Right ventricle myocardium superior (tissue), 1 donor: Measurements from ENCODE around the gene PCDHGA12. TPM values are rescaled to one million over a fixed set of nuclear protein-coding genes. Genes with fewer than 3 reads are reported as not detected.
"Not testable (repeated sequence)": the region's sequence is repeated elsewhere in the genome, so short reads cannot be mapped to it uniquely, and the experiment has no call there.

ENCODE experiments used
- ATAC-seq: fragments of 200-7000 bp; cut with Tn5 transposase; one replicate; pipeline ENCODE4 v1.9.1; 2020; ENCODE audit warnings: mild to moderate bottlenecking; ENCODE audit not compliant: poor library complexity
- DNase-seq: peaks from one replicate; pipeline ENCODE4 v3.0.0-alpha.2; 2020
- intact Hi-C: fragments of 100-400 bp; cut with DNase I; formaldehyde crosslinking; loops from one replicate; pipeline ENCODE4 v1.11.2; 2022
- total RNA-seq: library from RNA; stranded (reverse); fragmentation: NEBNext Ultra II Directional; extraction: Animal tissue kit (Norgen Biotek cat#: 25700); gene quantifications from one replicate; pipeline ENCODE4 v1.2.1, GENCODE V29; 2021
- donor health status: DM: no; HTN: yes; CAD: no; lungs with severe emphysema.

The PCDHGA12 gene
- total RNA-seq, 1 donor from 2014 or later, result 4.9 TPM

GRCh38 chr5:141431286-141431685, 979 bp downstream of the PCDHGA12 start:
- peak; percentile 38 for ATAC-seq
- intact Hi-C loops, result no loop called here

GRCh38 chr5:141432308-141432707, 2.0 kb downstream of the PCDHGA12 start:
- DNase-seq, intact Hi-C loops, ATAC-seq: not testable (repeated sequence)

More at GRCh38 chr5:141431286-141431685, 979 bp downstream of the PCDHGA12 start:
- DNase-seq, result no peak

- DNase-seq, ATAC-seq, intact Hi-C loops: not testable (repeated sequence)
Observed at GRCh38 chr5:141432726-141433125, 2.4 kb downstream of the PCDHGA12 start.

- DNase-seq (no peak), ATAC-seq (no peak)
- intact Hi-C loops, result no loop called here
Observed at GRCh38 chr5:141434006-141434405, 3.7 kb downstream of the PCDHGA12 start.

- no peak for ATAC-seq
- intact Hi-C loops, result no loop called here
- DNase-seq, result no peak
Observed at GRCh38 chr5:141437221-141437620, 6.9 kb downstream of the PCDHGA12 start.

GRCh38 chr5:141439411-141440141, 9.3 kb downstream of the PCDHGA12 start:
- no peak for DNase-seq
- peak; percentile 50 for ATAC-seq
- intact Hi-C loops, result no loop called here

- intact Hi-C loops, result no loop called here
- no peak for ATAC-seq
- DNase-seq, result no peak
Observed at GRCh38 chr5:141440341-141440740, 10.0 kb downstream of the PCDHGA12 start.

GRCh38 chr5:141441571-141442170, 11.4 kb downstream of the PCDHGA12 start:
- intact Hi-C loops, result no loop called here
- peak; percentile 88 for ATAC-seq
- peak; percentile 63 for DNase-seq

GRCh38 chr5:141465351-141465750, 35.0 kb downstream of the PCDHGA12 start:
- intact Hi-C loops, result no loop called here
- no peak for ATAC-seq
- DNase-seq, result no peak

GRCh38 chr5:141475625-141476131, 45.4 kb downstream of the PCDHGA12 start, which contains the start of gene PCDHGC3:
Gene PCDHGC3 (plus strand): TSS chr5:141475966. CDS start chr5:141476117, 151 bp downstream.
- peak; percentile 98 for ATAC-seq
- intact Hi-C loops, result loop anchor here (2.0 kb wide), 1 partner anchor 37 kb away; no protein-coding TSS in a partner anchor
- peak; percentile 95 for DNase-seq

GRCh38 chr5:141476132-141476911, 46.0 kb downstream of the PCDHGA12 start:
- intact Hi-C loops, result loop anchor here (2.0 kb wide), 1 partner anchor 36 kb away; no protein-coding TSS in a partner anchor
- DNase-seq (peak; percentile 80), ATAC-seq (peak; percentile 69)

GRCh38 chr5:141477044-141477575, 46.8 kb downstream of the PCDHGA12 start:
- DNase-seq, result no peak
- ATAC-seq, result no peak
- intact Hi-C loops, result loop anchor here (2.0 kb wide), 1 partner anchor 36 kb away; no protein-coding TSS in a partner anchor

- intact Hi-C loops, result loop anchor here (2.0 kb wide), 1 partner anchor 35 kb away; no protein-coding TSS in a partner anchor
- DNase-seq, result no peak
- ATAC-seq, result no peak
Observed at GRCh38 chr5:141477815-141478214, 47.5 kb downstream of the PCDHGA12 start.

GRCh38 chr5:141478321-141478945, 48.1 kb downstream of the PCDHGA12 start:
- intact Hi-C loops, result no loop called here
- DNase-seq, result peak; percentile 62
- ATAC-seq, result no peak

- ATAC-seq, result no peak
- intact Hi-C loops, result no loop called here
- no peak for DNase-seq
Observed at GRCh38 chr5:141479776-141480175, 49.5 kb downstream of the PCDHGA12 start.
